Ovary (tissue), 3 donors: ENCODE data around the gene WNT2.

Source experiments
- POLR2A ChIP-seq: fragments of 450-650 bp; IDR thresholded peaks from one replicate; pipeline ENCODE4 v1.6.1; 2017; ENCODE audit warnings: antibody characterized with exemption, mild to moderate bottlenecking, moderate library complexity
- TF ChIP-seq, protein P1 (sequence below), 3 donors: fragments of 450-650 bp in 2 of 3; fragments of 200-600 bp in 1 of 3; IDR thresholded peaks; one replicate each; pipeline versions ENCODE4 v1.5.1 to v1.8.0; 2016 to 2022; ENCODE audit warnings: antibody characterized with exemption in 3 of 3, mild to moderate bottlenecking in 1 of 3
- donor health status: DM: no; HTN: no; CAD: no.

DNA sequence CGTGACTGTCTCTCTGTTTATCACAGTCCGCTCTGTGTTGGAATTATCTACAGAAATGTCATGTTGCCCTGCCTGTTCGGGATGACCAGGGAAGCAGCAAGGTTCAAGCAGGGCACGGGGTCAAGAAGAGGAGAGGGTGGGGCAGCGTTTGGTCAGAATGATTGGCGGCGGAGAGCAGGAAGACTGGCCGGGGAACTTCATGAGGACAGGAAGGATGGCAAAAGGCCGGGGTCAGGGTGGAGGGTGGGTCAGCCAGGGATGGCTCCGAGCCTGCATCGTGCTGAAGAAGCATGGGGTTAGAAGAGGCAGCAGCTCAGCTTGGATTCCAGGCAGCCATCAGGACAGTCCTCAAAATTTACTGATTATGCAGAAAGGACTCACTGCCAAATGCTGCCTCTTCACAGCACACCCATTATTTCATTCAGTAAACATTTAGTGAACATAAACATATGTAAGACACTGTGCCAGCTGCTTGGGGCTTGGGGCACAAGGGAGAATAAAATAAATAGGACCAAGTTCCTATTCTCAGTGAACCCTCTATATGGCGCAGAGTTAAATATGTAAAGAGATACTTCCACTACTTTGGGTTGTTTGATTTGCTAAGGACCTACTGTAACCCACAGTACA lies 42.8 kb downstream of the WNT2 start:
- no peak for TF ChIP-seq POLR2A
- TF ChIP-seq, protein P1, sequence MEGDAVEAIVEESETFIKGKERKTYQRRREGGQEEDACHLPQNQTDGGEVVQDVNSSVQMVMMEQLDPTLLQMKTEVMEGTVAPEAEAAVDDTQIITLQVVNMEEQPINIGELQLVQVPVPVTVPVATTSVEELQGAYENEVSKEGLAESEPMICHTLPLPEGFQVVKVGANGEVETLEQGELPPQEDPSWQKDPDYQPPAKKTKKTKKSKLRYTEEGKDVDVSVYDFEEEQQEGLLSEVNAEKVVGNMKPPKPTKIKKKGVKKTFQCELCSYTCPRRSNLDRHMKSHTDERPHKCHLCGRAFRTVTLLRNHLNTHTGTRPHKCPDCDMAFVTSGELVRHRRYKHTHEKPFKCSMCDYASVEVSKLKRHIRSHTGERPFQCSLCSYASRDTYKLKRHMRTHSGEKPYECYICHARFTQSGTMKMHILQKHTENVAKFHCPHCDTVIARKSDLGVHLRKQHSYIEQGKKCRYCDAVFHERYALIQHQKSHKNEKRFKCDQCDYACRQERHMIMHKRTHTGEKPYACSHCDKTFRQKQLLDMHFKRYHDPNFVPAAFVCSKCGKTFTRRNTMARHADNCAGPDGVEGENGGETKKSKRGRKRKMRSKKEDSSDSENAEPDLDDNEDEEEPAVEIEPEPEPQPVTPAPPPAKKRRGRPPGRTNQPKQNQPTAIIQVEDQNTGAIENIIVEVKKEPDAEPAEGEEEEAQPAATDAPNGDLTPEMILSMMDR (IDR thresholded peaks at IDR 0.05), result no peak
